ENCODE data around the gene CCDC61.

Gene CCDC61

DNA sequence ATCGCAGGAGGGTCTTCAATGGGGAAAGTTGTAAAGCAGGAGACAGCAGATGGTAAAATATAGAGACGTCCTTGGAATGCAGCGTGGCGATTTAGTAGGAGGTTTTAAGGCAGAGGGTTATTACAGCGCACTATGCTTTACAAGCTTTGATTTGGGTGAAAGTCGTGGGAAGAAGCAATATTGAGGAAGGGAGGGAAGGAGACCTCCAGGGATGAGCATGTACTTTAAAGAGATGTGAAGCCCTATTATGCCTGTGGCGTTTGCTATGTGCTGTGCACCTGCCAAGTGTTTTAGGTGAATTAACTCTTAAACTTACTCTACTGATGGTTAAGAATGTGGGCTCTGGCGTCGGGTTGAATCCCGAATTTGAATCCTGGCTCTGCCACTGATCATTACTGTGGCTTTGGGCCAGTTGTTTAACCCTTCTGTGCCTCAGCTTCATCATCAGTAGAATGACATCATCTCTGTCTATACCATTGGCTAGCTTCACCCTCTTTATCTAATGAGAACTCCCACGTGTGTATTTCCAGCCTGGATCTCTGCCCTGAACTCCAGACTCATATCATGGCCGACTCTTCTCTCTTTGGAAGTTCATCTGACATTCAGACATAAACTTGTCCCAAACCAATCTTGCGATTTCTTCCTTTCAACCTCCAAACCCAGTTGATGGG is 583 bp downstream of the CCDC61 start:
- H3K36me3 ChIP-seq: peaks cover 2% of the 10 kb centered on the region; the same call in 1 of the 2 replicates
- peak overlapping the region; percentile 72 for H3K27ac ChIP-seq
- H3K27me3 ChIP-seq (ENCODE audit: insufficient read depth, low read depth, severe bottlenecking): no peaks in the 10 kb centered on the region
- TF ChIP-seq, protein P1, sequence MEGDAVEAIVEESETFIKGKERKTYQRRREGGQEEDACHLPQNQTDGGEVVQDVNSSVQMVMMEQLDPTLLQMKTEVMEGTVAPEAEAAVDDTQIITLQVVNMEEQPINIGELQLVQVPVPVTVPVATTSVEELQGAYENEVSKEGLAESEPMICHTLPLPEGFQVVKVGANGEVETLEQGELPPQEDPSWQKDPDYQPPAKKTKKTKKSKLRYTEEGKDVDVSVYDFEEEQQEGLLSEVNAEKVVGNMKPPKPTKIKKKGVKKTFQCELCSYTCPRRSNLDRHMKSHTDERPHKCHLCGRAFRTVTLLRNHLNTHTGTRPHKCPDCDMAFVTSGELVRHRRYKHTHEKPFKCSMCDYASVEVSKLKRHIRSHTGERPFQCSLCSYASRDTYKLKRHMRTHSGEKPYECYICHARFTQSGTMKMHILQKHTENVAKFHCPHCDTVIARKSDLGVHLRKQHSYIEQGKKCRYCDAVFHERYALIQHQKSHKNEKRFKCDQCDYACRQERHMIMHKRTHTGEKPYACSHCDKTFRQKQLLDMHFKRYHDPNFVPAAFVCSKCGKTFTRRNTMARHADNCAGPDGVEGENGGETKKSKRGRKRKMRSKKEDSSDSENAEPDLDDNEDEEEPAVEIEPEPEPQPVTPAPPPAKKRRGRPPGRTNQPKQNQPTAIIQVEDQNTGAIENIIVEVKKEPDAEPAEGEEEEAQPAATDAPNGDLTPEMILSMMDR (IDR thresholded peaks at IDR 0.05; ENCODE audit: low read depth, low read length): no peak
- peak overlapping the region; percentile 62 for H3K4me3 ChIP-seq (ENCODE audit: low read depth, low read length)
- H3K9me3 ChIP-seq (ENCODE audit: severe bottlenecking): no peaks in the 10 kb centered on the region
- DNase-seq: no peak

DNA sequence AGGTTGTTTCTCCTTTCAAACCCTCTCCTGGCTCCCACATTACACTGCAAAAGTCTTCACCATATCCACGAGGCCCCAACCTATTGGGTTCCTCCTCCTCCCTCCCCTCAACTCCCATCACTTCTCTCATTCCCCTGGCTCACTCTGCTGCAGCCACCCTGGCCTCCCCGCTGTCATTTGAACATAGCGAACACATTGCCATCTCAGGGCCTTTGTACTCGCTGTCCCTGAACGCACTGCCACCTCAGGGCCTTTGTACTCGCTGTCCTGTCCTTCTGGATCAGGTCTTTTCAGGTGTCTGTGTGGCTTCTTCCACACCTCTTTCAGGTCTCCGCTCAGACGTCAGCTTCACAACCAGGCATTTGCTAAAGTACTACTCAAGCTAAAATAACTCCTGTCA is 1.7 kb downstream of the CCDC61 start:
- Histone ChIP-seq H3K27me3 (ENCODE audit: insufficient read depth, low read depth, severe bottlenecking) (no peaks in the 10 kb centered on the region), H3K4me3 (ENCODE audit: low read depth, low read length) (no peak overlapping the region), H3K9me3 (ENCODE audit: severe bottlenecking) (no peaks in the 10 kb centered on the region), H3K27ac (no peak overlapping the region), H3K36me3 (peaks cover 2% of the 10 kb centered on the region; the same call in 1 of the 2 replicates)
- no peak for DNase-seq
- TF ChIP-seq, protein P1 (IDR thresholded peaks at IDR 0.05; ENCODE audit: low read depth, low read length): no peak

DNA sequence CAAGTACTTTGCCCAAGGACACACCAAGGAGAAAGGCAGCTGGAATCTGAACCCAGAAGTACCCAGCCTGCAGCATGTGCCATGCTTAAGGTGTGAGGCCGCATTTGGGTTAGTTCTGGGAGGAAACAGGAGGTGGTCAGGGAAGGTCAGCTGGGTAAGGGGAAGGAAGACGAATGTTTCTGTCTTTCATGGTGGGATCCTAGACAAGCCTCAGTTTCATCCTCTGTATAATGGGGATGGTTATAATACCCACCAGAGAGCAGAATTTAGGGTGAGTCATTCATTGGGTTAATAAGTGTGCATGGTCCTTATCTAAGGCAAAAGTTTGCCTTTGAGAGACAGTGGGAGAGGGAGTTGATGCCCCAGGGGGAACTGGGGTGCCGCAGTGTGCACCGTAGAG is 3.6 kb downstream of the CCDC61 start:
- DNase-seq: no peak
- TF ChIP-seq, protein P1 (IDR thresholded peaks at IDR 0.05; ENCODE audit: low read depth, low read length): no peak
- H3K27ac ChIP-seq: no peak overlapping the region
- H3K4me3 ChIP-seq (ENCODE audit: low read depth, low read length): no peak overlapping the region
- H3K27me3 ChIP-seq (ENCODE audit: insufficient read depth, low read depth, severe bottlenecking): no peaks in the 10 kb centered on the region
- peaks cover 2% of the 10 kb centered on the region; the same call in 1 of the 2 replicates for H3K36me3 ChIP-seq
- H3K9me3 ChIP-seq (ENCODE audit: severe bottlenecking): no peaks in the 10 kb centered on the region

DNA sequence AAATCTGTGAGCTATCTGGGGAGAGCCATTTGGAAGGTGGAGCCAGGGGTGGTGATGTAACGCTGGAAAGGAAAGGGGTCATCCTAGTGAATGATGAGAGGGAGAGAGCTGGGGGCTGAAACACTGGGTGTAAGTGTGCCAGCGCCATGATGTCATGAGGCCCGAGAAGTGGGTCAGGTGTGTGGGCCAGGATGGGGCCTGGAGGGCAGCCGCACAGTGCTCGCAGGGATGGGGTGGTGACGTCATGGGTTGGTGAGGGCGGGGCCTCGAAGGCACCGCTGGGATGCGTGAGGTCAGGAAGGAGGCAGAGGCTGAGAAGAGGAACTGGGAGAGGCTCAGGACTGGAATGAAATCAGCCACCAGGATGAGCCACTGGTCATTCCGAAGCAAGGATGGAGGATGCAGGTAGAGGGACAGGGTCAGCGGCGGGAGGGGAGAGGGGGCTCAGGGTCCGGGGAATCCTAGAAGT is 4.4 kb downstream of the CCDC61 start:
- DNase-seq: no peak
- TF ChIP-seq, protein P1 (IDR thresholded peaks at IDR 0.05; ENCODE audit: low read depth, low read length): no peak
- H3K9me3 ChIP-seq (ENCODE audit: severe bottlenecking): no peaks in the 10 kb centered on the region
- peaks cover 2% of the 10 kb centered on the region; the same call in 1 of the 2 replicates for H3K36me3 ChIP-seq
- no peak overlapping the region for H3K27ac ChIP-seq
- no peak overlapping the region for H3K4me3 ChIP-seq (ENCODE audit: low read depth, low read length)
- H3K27me3 ChIP-seq (ENCODE audit: insufficient read depth, low read depth, severe bottlenecking): no peaks in the 10 kb centered on the region

DNA sequence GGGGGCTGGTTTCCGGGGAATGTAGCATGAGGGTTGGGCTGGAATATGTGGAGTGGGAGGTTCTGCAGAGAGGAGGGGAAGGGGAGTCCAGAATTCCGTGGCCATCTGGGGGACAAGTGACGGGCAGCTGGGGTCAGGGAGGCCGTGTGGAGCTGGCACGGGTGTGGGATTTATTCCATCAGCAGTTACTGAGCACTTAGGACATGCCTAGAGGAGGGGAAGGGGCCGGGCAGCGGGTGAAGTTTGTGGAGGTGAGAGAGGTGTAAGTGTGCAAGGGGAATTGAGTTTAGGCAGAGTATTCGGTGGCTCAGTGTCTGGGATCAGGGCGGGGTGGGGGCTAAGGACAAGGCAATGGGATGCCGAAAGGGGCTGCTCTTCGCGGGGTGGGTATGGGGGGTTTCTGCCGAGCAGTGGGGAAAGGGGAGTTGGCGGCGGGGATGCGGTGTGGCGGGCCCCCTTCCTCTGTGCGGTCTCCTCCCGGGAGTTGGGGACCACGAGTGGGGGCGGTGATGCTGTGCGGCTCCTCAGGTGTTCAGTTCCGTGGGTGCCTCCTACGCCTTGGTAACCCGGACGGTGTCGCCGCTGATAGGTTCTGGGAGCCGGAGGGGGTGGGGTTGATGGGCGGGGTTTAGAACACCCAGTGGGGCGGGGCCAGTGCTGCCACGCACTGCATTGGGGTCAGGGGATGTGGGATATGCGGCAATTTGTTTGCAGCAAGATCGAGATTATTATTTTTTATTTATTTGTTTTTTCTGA is 5.4 kb downstream of the CCDC61 start:
- H3K9me3 ChIP-seq (ENCODE audit: severe bottlenecking): no peaks in the 10 kb centered on the region
- no peaks in the 10 kb centered on the region for H3K27me3 ChIP-seq (ENCODE audit: insufficient read depth, low read depth, severe bottlenecking)
- no peak for DNase-seq
- no peak overlapping the region for H3K27ac ChIP-seq
- no peak overlapping the region for H3K4me3 ChIP-seq (ENCODE audit: low read depth, low read length)
- H3K36me3 ChIP-seq: peaks cover 2% of the 10 kb centered on the region; the same call in 1 of the 2 replicates
- TF ChIP-seq, protein P1 (IDR thresholded peaks at IDR 0.05; ENCODE audit: low read depth, low read length): no peak

All from WERI-Rb-1 (cell line).